Body of pancreas (tissue), 4 donors: ENCODE measurements around the gene ROBO1.

ENCODE experiments used
- POLR2A ChIP-seq, 3 donors: fragments of 450-650 bp; IDR thresholded peaks; one replicate each; pipeline ENCODE4 v1.6.1; 2016; ENCODE audit warnings: antibody characterized with exemption in 3 of 3, mild to moderate bottlenecking in 2 of 3
- TF ChIP-seq, protein P1 (sequence below), 7 experiments: fragments of 450-650 bp in 4 of 7; fragments of 200-600 bp in 3 of 7; sonication (generic) in 3 of 7; IDR thresholded peaks; one replicate each; pipeline ENCODE4 v1.5.1; 2016 to 2019; ENCODE audit warnings: antibody characterized with exemption in 7 of 7

DNA sequence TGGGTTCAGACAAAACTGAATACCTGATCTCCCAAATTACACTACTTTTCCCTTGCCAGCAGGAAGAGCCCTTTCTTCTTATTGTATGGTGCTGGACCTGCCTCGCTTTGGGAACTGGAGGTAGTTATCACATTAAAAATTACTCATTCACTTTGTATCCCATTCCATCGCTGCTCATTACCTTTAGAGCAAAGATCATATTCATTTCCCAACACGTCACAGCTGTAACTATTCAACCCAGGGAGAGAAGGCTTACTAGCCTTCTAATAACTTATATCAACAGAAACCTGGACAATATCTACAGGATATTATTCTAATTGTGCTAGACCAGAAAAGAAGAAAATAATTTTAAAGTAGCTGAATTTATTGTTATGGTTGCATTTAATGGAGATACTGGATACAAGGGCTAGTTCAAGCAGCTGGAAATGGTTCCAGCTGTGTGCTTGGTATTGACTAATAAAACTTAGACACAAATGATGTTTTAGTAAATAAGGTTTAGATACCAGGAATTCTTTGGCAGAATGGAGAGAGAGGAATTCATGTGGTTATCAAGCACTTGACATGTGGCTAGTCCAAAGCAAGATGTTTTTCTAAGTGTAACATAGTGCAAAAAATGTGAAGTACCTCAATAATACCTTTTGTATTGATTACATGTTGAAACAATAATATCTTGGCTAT, 656.3 kb downstream of the ROBO1 start:
- TF ChIP-seq POLR2A (IDR thresholded peaks at IDR 0.05): no peak
- TF ChIP-seq, protein P1, sequence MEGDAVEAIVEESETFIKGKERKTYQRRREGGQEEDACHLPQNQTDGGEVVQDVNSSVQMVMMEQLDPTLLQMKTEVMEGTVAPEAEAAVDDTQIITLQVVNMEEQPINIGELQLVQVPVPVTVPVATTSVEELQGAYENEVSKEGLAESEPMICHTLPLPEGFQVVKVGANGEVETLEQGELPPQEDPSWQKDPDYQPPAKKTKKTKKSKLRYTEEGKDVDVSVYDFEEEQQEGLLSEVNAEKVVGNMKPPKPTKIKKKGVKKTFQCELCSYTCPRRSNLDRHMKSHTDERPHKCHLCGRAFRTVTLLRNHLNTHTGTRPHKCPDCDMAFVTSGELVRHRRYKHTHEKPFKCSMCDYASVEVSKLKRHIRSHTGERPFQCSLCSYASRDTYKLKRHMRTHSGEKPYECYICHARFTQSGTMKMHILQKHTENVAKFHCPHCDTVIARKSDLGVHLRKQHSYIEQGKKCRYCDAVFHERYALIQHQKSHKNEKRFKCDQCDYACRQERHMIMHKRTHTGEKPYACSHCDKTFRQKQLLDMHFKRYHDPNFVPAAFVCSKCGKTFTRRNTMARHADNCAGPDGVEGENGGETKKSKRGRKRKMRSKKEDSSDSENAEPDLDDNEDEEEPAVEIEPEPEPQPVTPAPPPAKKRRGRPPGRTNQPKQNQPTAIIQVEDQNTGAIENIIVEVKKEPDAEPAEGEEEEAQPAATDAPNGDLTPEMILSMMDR (IDR thresholded peaks at IDR 0.05): no peak
